GM12878 (cell line): Measurements from ENCODE around the gene IFNAR1. TPM values are rescaled to one million over a fixed set of nuclear protein-coding genes. Genes with fewer than 3 reads are reported as not detected.

Experiments
- ATAC-seq: fragments of 200-7000 bp; cut with Tn5 transposase; 3 replicates; pipeline ENCODE4 v1.9.1; 2020; ENCODE audit warnings: mild to moderate bottlenecking, moderate library complexity
- BruUV-seq: library from RNA; stranded (reverse); fragments of 400-500 nt; replicated peaks from 2 replicates; lab custom pipeline; 2021; lab: Mats Ljungman, UMichigan
- CTCF ChIA-PET: fragments of 300-600 bp; sonication (Branson Sonifier 250); formaldehyde crosslinking; extraction: SDS; loops from one replicate; lab custom pipeline; 2021; ENCODE audit warnings: inconsistent platforms; lab: Yijun Ruan, JAX
- POLR2A ChIA-PET: fragments of 350-600 bp; formaldehyde crosslinking; extraction: SDS; loops from one replicate; lab custom pipeline; 2021; ENCODE audit warnings: inconsistent platforms; lab: Charles Lee
- RAD21 ChIA-PET: fragments of 300-600 bp; sonication (Branson Sonifier 250); formaldehyde crosslinking; loops from one replicate; lab custom pipeline; 2023; ENCODE audit warnings: antibody characterized with exemption; ENCODE audit not compliant: unreplicated experiment; lab: Charles Lee
- SMC1A ChIA-PET: fragments of 300-600 bp; sonication (Branson Sonifier 250); formaldehyde crosslinking; loops from one replicate; lab custom pipeline; 2023; ENCODE audit not compliant: unreplicated experiment, uncharacterized antibody; lab: Charles Lee
- DNase-seq: peaks from one replicate; pipeline ENCODE4 v3.0.0-alpha.2; 2011; ENCODE audit warnings: low read depth, low spot score
- FAIRE-seq: peaks from 3 replicates; lab custom pipeline; 2011; peaks lifted over from hg19 to GRCh38; lab: Jason Lieb, UNC
- H2AFZ ChIP-seq: 2 replicates; pipeline ENCODE4 v1.6.0; 2011; ENCODE audit warnings: low read depth, low read length, control low read depth; ENCODE audit not compliant: control insufficient read depth
- H3K27ac ChIP-seq: 2 replicates; pipeline ENCODE4 v1.5.1; 2011; ENCODE audit warnings: control low read depth; ENCODE audit not compliant: control insufficient read depth, insufficient read depth
- H3K27me3 ChIP-seq, 2 experiments: replicated peaks in 1 of 2; 2 replicates each; pipeline versions ENCODE4 v1.6.0 to v1.6.1; 2011; ENCODE audit warnings: low read length in 1 of 2; ENCODE audit not compliant: control insufficient read depth in 2 of 2, insufficient read depth in 2 of 2
- H3K36me3 ChIP-seq, 2 experiments: 2 replicates each; pipeline ENCODE4 v1.5.1; 2011; ENCODE audit warnings: low read length in 1 of 2; ENCODE audit not compliant: control insufficient read depth in 2 of 2, insufficient read depth in 2 of 2
- H3K4me1 ChIP-seq: 2 replicates; pipeline ENCODE4 v1.6.1; 2011; ENCODE audit warnings: mild to moderate bottlenecking, low read length, moderate library complexity, mixed read lengths; ENCODE audit not compliant: control insufficient read depth, insufficient read depth
- H3K4me2 ChIP-seq: 2 replicates; pipeline ENCODE4 v1.6.0; 2011; ENCODE audit warnings: control low read depth; ENCODE audit not compliant: control insufficient read depth, insufficient read depth
- H3K4me3 ChIP-seq: fragments of 200-600 bp; sonication (generic); 2 replicates; pipeline ENCODE4 v1.5.1; 2016
- H3K79me2 ChIP-seq: 2 replicates; pipeline ENCODE4 v1.6.0; 2011; ENCODE audit warnings: low read length; ENCODE audit not compliant: control insufficient read depth, insufficient read depth
- H3K9ac ChIP-seq: 2 replicates; pipeline ENCODE4 v1.8.0; 2011; ENCODE audit warnings: low read length, control low read depth, mixed read lengths; ENCODE audit not compliant: control insufficient read depth, insufficient read depth
- H3K9me3 ChIP-seq: replicated peaks from 3 replicates; pipeline ENCODE4 v1.5.1; 2011; ENCODE audit warnings: mild to moderate bottlenecking, low read length; ENCODE audit not compliant: control insufficient read depth, insufficient read depth
- H4K20me1 ChIP-seq: 2 replicates; pipeline ENCODE4 v1.6.0; 2011; ENCODE audit not compliant: control insufficient read depth, insufficient read depth
- BRCA1 ChIP-seq: IDR thresholded peaks from 2 replicates; pipeline ENCODE4 v1.6.1; 2011; ENCODE audit warnings: low read depth, low read length, improper control_type of control experiment
- CBFB ChIP-seq: IDR thresholded peaks from 2 replicates; pipeline ENCODE4 v1.6.1; 2016; ENCODE audit warnings: antibody characterized with exemption, low read depth
- RBBP5 ChIP-seq: fragments of 200-600 bp; sonication (generic); conservative IDR thresholded peaks from 2 replicates; pipeline ENCODE4 v1.6.1; 2016
- SMAD5 ChIP-seq: IDR thresholded peaks from 2 replicates; pipeline ENCODE4 v1.6.1; 2016; ENCODE audit warnings: antibody characterized with exemption, low read depth
- SMC3 ChIP-seq: IDR thresholded peaks from 2 replicates; pipeline ENCODE4 v1.6.1; 2011; ENCODE audit warnings: low read length, improper control_type of control experiment, borderline replicate concordance
- ZNF274 ChIP-seq: IDR thresholded peaks from one replicate; pipeline ENCODE4 v1.8.0; 2011; ENCODE audit not compliant: insufficient read length, insufficient read depth
- WGBS: methylation state at CpG from one replicate; pipeline ENCODE4 v1.1.6; 2016; ENCODE audit warnings: low lambda C conversion rate; ENCODE audit not compliant: insufficient replicate concordance, insufficient coverage; ENCODE audit errors: missing lambda C conversion rate; 5-methylcytosine and 5-hydroxymethylcytosine counted together
- in situ Hi-C: fragments of 300-500 bp; cut with MboI; formaldehyde crosslinking; loops from 9 replicates; pipeline ENCODE4 v1.14.3; 2018; ENCODE audit warnings: mixed read lengths
- intact Hi-C: fragments of 100-400 bp; cut with micrococcal nuclease; formaldehyde crosslinking; loops from one replicate; pipeline ENCODE4 v1.14.2; 2022; ENCODE audit not compliant: unreplicated experiment
- polyA plus RNA-seq, 11 experiments: library from polyadenylated mRNA; depleted of rRNA in 4 of 11; unstranded in 6 of 11; stranded (reverse) in 5 of 11; fragments of >200 nt; fragmentation: Nextera tagmentation in 4 of 11; fragmentation: Illumina TruSeq in 1 of 11; extraction: Ambion mirVana in 4 of 11; extraction: Trizol in 1 of 11; gene quantifications; 1 replicate in 1 of 11; 2 replicates in 10 of 11; pipeline versions ENCODE4 v1.2.1 to v1.2.3, GENCODE V29; 2011 to 2016; ENCODE audit warnings: inconsistent platforms in 2 of 11, missing spikeins in 2 of 11, low read depth in 1 of 11
- total RNA-seq, 4 experiments: library from RNA; depleted of rRNA in 3 of 4; stranded (reverse); fragments of >200 nt in 3 of 4; fragmentation: Illumina TruSeq in 1 of 4; extraction: Trizol in 1 of 4; gene quantifications; 2 replicates each; pipeline versions ENCODE4 v1.2.1 to v1.2.3, GENCODE V29; 2013 to 2021
- TF ChIP-seq, protein P1 (sequence below): fragments of 450-650 bp; IDR thresholded peaks from 2 replicates; pipeline ENCODE4 v1.6.1; 2017; ENCODE audit warnings: mild to moderate bottlenecking

Gene IFNAR1
- total and polyA plus RNA-seq, 10 of the 15 experiments (the other 5 are each of a cell fraction or from before 2014, with no cell fraction given), result 12.0 to 62.4 (median 24.6) TPM

DNA sequence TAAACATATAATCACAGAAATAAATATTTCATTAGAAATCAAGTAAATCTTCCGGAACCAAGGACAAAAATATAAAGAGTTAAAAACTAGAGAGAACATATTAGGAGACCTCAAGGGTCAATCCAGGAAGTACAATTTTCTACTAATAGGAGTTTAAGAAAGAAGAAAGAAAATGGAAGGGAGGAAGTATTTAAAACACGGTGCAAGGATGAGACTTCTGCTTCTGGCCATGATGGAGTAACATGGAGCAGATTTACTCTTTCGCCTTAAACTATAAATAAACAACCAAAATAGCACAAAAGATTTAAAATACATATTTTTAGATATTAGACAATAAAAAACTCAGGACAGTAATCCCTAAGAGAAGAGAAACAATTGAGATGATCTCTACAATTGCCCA lies 12.6 kb upstream of the IFNAR1 start:
- ATAC-seq (no peak), DNase-seq (no peak), FAIRE-seq (no peak)
- CTCF ChIA-PET, result interaction anchor here (1.3 to 2.1 kb wide), 2 partner anchors 13 to 115 kb away, joined by 3 to 5 read pairs; partner anchors contain the start of gene IFNAR1
- Histone ChIP-seq H3K4me3 (no peak overlapping the region), H3K27me3 (no peaks in the 10 kb centered on the region), H3K9me3 (peaks cover 7% of the 10 kb centered on the region; the same call in 2 of the 3 replicates), H4K20me1 (no peaks in the 10 kb centered on the region), H3K27ac (no peak overlapping the region), H3K79me2 (no peaks in the 10 kb centered on the region), H3K9ac (no peak overlapping the region), H3K4me2 (no peak overlapping the region), H3K36me3 (no peaks in the 10 kb centered on the region), H2AFZ (no peak overlapping the region), H3K4me1 (peaks cover 21% of the 10 kb centered on the region)
- intact Hi-C loops (no loop called here), in situ Hi-C loops (no loop called here)
- RAD21 ChIA-PET, result interaction anchor here (1.5 to 2.5 kb wide), 2 partner anchors 13 to 83 kb away, joined by 4 to 9 read pairs; partner anchors contain the start of genes IFNAR1 and IFNAR2
- TF ChIP-seq BRCA1 (no peak), RBBP5 (no peak), CBFB (no peak), SMAD5 (no peak), ZNF274 (no peak), SMC3 (no peak)
- TF ChIP-seq, protein P1, sequence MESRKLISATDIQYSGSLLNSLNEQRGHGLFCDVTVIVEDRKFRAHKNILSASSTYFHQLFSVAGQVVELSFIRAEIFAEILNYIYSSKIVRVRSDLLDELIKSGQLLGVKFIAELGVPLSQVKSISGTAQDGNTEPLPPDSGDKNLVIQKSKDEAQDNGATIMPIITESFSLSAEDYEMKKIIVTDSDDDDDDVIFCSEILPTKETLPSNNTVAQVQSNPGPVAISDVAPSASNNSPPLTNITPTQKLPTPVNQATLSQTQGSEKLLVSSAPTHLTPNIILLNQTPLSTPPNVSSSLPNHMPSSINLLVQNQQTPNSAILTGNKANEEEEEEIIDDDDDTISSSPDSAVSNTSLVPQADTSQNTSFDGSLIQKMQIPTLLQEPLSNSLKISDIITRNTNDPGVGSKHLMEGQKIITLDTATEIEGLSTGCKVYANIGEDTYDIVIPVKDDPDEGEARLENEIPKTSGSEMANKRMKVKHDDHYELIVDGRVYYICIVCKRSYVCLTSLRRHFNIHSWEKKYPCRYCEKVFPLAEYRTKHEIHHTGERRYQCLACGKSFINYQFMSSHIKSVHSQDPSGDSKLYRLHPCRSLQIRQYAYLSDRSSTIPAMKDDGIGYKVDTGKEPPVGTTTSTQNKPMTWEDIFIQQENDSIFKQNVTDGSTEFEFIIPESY, result no peak
- SMC1A ChIA-PET, result interaction anchor here (3.2 kb wide), 1 partner anchor 19 kb away, joined by 9 read pairs; no protein-coding TSS in a partner anchor
- 99% methylated on average over 3 of the region's 3 CpGs for WGBS
- POLR2A ChIA-PET, result no interaction called here
- no TSS peak for BruUV-seq
